Activated naive CD8-positive, alpha-beta T cell treated with anti-CD3 and anti-CD28 coated beads, Interleukin-2, amount 50 U/mL, for 24 hours (primary cell): ENCODE data around the gene DDX10.
A peak's percentile ranks its signal among the peaks of the same experiment; 100 is the strongest.

Experiments used
- ATAC-seq: fragments of 150-1000 bp; cut with Tn5 transposase; one replicate; pipeline ENCODE4 v1.10.0; 2021
- DNase-seq: peaks from one replicate; pipeline ENCODE4 v3.0.0; 2021
- H3K27ac Mint-ChIP-seq: one replicate; pipeline ENCODE4 v1.8.0; 2021; ENCODE audit warnings: mild to moderate bottlenecking, mixed read lengths
- H3K27me3 Mint-ChIP-seq: one replicate; pipeline ENCODE4 v1.8.0; 2021; ENCODE audit warnings: mixed read lengths
- H3K36me3 Mint-ChIP-seq: one replicate; pipeline ENCODE4 v1.8.0; 2021; ENCODE audit warnings: low read depth, mixed read lengths
- H3K4me1 Mint-ChIP-seq: one replicate; pipeline ENCODE4 v1.8.0; 2021; ENCODE audit warnings: mixed read lengths
- H3K4me3 Mint-ChIP-seq: one replicate; pipeline ENCODE4 v1.8.0; 2021; ENCODE audit warnings: mild to moderate bottlenecking, moderate library complexity, mixed read lengths
- H3K9me3 Mint-ChIP-seq: one replicate; pipeline ENCODE4 v1.8.0; 2021; ENCODE audit warnings: mixed read lengths

The DDX10 gene

DNA sequence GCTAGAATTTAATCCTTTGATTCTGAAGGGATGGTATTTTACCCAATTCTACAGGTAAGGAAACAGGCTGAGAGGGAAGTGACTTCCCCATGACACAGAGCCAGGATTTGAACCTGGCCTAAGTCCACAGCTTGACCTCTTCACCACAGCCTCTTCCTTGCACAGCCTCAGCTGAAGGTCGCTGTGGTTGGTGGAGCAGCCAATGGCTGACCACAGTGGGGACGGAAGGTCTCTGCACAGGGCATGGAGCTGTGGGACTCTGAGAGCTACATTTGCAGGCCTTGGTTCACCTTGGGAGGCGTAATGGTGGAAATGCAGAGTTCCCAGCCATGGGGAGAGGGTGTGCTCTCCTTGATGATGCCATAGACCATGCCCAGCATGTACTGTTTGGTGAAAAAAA lies 295.0 kb downstream of the DDX10 start:
- Mint-ChIP-seq H3K4me3 (no peak overlapping the region), H3K27ac (no peak overlapping the region), H3K27me3 (no peaks in the 10 kb centered on the region), H3K4me1 (no peaks in the 10 kb centered on the region), H3K9me3 (no peaks in the 10 kb centered on the region), H3K36me3 (no peaks in the 10 kb centered on the region)
- peak; percentile 40 for ATAC-seq
- DNase-seq = no peak

DNA sequence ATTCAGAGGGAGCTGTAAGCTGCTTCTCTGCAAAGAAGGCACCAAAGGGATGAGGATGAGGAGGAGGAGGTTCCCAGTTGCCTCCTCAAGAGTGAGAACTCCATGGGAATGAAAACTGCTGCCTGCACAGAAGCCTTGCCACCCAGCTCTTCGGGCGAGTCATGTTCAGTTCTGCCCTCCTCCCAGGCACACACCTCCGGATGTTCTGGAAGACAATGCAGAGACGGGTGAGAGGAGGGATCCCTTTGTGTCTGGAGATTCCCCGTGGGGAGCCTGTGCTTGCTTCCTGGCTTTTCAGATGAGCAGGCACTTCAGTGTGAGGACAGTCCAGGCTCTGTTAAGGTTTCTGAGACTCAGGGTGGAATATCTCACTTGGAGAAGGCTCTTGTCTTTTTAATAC lies 295.6 kb downstream of the DDX10 start:
- Mint-ChIP-seq H3K4me1 (no peaks in the 10 kb centered on the region), H3K27ac (no peak overlapping the region), H3K27me3 (no peaks in the 10 kb centered on the region), H3K4me3 (no peak overlapping the region), H3K36me3 (no peaks in the 10 kb centered on the region), H3K9me3 (no peaks in the 10 kb centered on the region)
- ATAC-seq = no peak
- no peak for DNase-seq

DNA sequence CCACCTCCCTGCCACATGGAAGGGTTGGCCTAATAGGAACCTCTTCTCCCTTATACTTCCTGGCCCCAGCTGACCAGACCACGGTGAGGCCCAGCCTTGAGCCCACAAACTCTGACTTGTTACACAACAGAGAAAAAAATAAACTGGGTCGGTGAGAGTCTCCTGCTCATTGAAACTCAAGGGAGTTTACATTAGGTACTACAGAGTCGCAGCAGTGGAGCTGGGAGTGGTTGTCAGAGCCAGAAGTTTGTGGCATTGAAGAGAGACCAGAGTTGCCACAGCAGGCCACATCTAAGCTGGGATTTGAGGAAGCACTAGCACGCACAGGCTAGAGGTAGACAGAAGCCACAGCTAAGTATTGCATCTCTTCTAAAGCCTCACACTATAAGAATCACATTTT lies 296.2 kb downstream of the DDX10 start:
- DNase-seq (no peak), ATAC-seq (peak; percentile 47)
- Mint-ChIP-seq H3K9me3 (no peaks in the 10 kb centered on the region), H3K27me3 (no peaks in the 10 kb centered on the region), H3K27ac (no peak overlapping the region), H3K4me1 (no peaks in the 10 kb centered on the region), H3K36me3 (no peaks in the 10 kb centered on the region), H3K4me3 (no peak overlapping the region)

DNA sequence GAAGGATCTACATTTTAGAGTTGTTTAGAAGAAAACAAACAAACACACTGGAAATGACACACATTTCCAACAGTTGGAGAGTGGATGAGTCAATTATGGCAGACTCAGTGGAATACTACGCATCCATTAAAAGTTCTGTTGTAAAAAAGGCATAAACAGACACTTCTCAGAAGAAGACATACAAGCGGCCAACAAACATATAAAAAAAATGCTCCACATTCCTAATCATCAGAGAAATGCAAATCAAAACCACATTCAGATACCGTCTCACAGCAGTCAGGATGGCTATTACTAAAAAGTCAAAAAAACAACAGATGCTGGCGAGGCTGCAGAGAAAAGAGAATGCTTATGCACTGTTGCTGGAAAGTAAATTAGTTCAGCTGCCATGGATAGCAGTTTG lies 298.2 kb downstream of the DDX10 start:
- no peak for DNase-seq
- Mint-ChIP-seq H3K27ac (no peak overlapping the region), H3K36me3 (no peaks in the 10 kb centered on the region), H3K4me3 (no peak overlapping the region), H3K4me1 (no peaks in the 10 kb centered on the region), H3K27me3 (no peaks in the 10 kb centered on the region), H3K9me3 (no peaks in the 10 kb centered on the region)
- no peak for ATAC-seq

DNA sequence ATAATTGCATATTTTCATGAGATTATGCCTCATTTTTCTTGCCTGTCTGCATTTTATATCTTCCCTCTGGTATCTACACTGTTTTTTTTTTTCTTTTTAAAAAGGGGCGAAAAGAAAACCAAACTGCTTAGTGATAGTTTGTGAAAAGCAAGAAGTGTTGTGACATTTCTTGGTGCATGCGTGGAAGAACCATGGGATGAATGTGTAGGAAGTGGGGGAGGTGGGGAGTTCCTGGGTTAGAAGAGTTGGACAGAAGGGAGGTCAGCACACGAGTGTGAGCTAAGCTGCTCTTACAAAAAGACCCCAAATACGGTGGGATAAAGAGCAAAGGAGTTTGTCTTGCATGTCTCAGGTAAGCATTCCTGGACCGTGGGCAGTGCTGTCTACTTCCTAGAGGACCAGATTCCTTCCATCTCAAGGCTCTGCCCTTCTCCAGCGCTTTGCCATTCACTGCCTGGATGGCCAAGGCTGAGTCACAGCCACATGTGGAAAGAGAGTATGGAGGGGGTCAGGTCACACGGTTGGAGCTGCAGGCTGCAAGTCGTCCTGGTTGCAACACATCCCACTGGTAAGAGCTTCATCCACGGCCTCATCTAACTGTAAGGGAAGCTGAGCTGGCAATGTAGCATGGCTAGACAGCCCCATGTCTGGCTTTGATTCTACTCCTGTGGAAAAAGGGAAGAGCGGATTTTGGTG lies 300.6 kb downstream of the DDX10 start:
- Mint-ChIP-seq H3K27ac (no peak overlapping the region), H3K27me3 (no peaks in the 10 kb centered on the region), H3K36me3 (no peaks in the 10 kb centered on the region), H3K9me3 (no peaks in the 10 kb centered on the region), H3K4me3 (no peak overlapping the region), H3K4me1 (no peaks in the 10 kb centered on the region)
- ATAC-seq (no peak), DNase-seq (no peak)

DNA sequence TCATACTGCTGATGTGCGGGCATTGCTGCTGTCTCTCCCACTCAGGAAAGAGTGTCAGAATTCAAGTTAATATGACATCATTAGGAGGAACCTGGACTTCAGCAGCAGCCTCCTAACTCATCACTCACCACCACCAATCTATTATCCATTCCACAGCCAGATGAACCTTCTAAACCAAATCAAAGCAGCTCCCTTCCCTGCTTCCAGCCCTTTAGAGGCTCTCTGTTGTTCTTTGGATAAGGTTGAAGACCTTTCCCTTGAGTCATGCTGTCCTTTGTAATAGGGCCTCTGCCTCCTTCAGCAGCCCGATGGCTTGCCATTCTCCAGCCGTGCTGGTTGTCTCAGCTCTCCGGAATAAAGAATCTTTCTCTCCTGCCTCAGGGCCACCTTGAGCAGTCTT lies 301.3 kb downstream of the DDX10 start:
- Mint-ChIP-seq H3K9me3 (no peaks in the 10 kb centered on the region), H3K27me3 (no peaks in the 10 kb centered on the region), H3K27ac (no peak overlapping the region), H3K4me3 (no peak overlapping the region), H3K36me3 (no peaks in the 10 kb centered on the region), H3K4me1 (no peaks in the 10 kb centered on the region)
- ATAC-seq (no peak), DNase-seq (no peak)

DNA sequence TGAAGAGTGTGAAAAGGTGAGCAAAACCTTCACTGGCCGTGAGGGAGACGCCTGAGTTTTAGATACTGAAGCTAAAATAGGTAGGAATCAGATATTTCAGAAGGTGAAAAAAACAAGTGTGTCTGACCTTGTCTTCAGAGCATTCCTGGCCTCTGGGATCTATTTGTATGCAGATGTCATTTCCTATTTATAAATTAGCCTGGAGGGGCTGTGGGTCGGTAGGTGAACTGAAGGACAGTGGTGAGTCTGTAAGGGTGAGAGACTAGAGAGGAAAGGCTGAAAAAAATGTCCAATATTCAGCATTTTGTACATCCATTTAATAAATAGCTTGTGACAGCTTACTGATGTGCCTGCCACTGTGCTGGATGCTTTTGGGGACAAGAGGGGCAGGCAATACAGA lies 302.1 kb downstream of the DDX10 start:
- Mint-ChIP-seq H3K4me3 (no peak overlapping the region), H3K36me3 (no peaks in the 10 kb centered on the region), H3K9me3 (no peaks in the 10 kb centered on the region), H3K27me3 (no peaks in the 10 kb centered on the region), H3K4me1 (no peaks in the 10 kb centered on the region), H3K27ac (no peak overlapping the region)
- no peak for ATAC-seq
- no peak for DNase-seq

DNA sequence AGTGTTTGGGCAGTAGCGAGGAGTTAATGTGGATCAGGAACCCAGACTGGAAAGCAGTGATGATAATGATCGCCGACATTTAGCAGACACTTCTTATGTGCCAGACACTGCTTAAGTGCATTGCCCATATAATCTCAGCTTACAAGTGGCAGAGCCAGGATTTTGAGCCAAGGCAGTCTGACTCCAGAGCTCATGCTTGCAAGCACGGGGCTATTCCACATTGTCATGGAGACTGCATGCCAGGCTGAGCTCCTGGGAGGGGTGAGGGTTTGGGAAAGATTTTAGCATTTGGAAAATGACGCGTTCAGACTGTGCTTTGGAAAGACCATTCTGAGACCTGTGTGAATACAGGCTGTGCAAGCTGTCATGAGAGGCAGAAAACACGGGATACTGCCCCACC lies 302.7 kb downstream of the DDX10 start:
- H3K9me3 Mint-ChIP-seq = no peaks in the 10 kb centered on the region
- DNase-seq (no peak), ATAC-seq (no peak)
- H3K4me3 Mint-ChIP-seq = no peak overlapping the region
- H3K27ac Mint-ChIP-seq = no peak overlapping the region
- H3K36me3 Mint-ChIP-seq = no peaks in the 10 kb centered on the region
- no peaks in the 10 kb centered on the region for H3K27me3 Mint-ChIP-seq
- no peaks in the 10 kb centered on the region for H3K4me1 Mint-ChIP-seq

DNA sequence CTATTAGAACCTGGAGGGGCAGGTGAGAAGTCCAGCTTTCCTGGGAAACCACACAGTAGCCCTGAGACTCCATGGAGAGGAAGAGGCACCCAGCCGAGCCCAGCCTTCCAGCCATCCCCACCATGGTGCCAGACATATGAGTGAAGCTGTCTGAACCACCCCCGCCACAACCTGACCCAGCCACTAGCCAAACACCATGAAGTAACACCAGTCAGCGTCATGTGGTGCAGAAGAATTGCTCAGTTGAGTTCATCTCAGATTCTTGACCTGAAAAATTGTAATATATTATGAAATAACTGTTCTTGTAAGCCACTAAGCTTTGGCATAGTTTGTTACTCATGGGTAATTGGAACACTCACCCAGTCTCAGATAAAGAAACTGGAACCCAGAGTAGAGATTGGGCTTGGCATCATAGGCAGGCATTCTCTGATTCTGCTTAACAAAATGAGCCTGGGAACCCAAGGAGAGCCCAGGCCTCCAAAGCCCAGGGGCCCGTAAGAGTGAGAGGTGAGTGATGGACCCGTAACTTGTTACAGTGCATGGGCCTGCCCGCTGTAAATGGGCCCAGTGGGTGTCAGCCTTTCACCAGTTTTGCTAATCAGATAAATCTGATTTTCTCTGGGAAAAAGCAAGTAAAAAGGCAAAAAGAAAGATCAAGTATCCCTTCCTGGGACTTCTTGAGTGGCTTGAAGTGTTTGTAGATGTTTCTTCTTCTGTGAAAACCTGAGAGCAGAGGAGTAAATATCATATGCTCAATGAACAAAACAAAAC lies 305.5 kb downstream of the DDX10 start:
- Mint-ChIP-seq H3K27me3 (no peaks in the 10 kb centered on the region), H3K4me1 (no peaks in the 10 kb centered on the region), H3K27ac (no peak overlapping the region), H3K9me3 (no peaks in the 10 kb centered on the region), H3K36me3 (no peaks in the 10 kb centered on the region), H3K4me3 (no peak overlapping the region)
- DNase-seq (no peak), ATAC-seq (no peak)

DNA sequence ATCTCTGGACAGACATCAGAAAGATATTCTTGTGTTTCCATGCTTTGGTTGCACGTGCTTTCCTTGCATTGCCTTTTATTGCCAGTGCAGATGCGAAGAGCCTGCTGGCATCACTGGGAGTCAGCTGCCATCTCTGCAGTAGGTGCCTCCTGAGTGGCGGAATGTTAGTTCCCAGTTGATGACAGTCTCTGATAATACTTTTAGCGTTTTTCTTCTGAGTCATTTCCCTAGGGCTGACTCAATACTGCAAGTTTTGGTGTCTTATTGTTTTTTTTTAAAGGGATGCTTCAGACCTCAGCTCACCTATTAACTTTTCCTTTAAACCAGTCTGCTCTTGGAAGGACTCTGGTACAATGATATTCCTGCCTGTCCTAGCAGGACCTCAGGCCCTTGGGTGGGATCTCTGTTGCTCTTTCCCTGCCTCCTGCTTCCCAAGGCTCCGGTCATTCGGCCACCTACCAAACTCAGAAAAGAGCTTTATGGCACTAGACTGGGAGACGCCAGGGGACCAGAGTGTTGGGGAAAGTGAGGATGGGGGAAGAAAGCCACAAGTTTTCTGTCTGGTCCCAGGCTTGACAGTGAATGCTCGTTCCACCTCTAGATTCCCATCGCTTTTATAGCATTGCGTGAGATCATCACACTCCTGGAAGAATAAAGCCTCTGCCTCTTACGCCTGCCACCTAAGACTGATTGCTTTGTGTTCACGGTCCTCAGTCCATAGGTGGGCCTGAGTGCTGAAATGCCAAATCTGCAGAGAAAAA lies 308.7 kb downstream of the DDX10 start:
- H3K4me3 Mint-ChIP-seq = no peak overlapping the region
- H3K27me3 Mint-ChIP-seq = no peaks in the 10 kb centered on the region
- no peak for ATAC-seq
- no peaks in the 10 kb centered on the region for H3K4me1 Mint-ChIP-seq
- H3K9me3 Mint-ChIP-seq = no peaks in the 10 kb centered on the region
- H3K36me3 Mint-ChIP-seq = no peaks in the 10 kb centered on the region
- DNase-seq = no peak
- H3K27ac Mint-ChIP-seq = no peak overlapping the region

DNA sequence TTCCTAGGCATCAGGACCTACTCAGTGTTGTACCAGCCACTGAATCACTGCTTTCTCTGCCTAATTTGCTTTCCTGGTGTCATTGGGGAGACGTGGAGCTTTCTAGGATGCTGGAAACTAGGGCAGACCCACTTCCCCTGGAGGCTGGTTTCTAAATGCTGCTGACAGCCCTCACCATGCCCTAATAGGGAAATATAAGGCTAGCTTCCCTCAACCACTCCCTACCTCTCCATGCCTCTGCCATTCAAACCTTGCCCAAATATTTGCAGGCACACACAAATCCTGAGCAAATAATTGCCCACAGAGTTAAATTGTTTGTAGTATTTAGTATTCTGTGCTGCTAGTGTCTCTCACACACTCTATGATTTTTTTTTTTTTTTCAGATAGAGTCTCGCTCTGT lies 310.2 kb downstream of the DDX10 start:
- DNase-seq (no peak), ATAC-seq (no peak)
- no peaks in the 10 kb centered on the region for H3K36me3 Mint-ChIP-seq
- no peaks in the 10 kb centered on the region for H3K4me1 Mint-ChIP-seq
- H3K27ac Mint-ChIP-seq = no peak overlapping the region
- H3K27me3 Mint-ChIP-seq = no peaks in the 10 kb centered on the region
- H3K9me3 Mint-ChIP-seq = no peaks in the 10 kb centered on the region
- no peak overlapping the region for H3K4me3 Mint-ChIP-seq

DNA sequence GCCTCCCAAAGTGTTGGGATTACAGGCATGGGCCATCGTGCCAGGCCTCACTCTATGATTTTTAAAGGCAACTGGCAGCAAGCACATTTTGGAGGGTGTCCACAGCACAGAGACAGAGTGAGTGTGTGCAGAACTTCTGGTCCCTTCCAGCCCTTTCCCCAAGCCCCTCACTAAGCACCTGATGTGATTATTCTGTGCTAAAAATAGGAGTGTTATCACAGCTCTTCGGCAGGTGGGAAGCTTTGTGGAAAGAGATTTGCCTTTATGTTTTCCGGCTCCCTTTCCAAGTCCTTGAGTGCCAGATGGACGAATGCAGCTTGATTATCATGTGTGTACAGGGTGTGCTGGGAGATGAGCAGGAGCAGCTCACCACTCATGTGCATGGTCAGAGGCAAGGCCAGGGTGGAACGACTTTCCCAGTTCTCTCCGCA lies 310.8 kb downstream of the DDX10 start:
- H3K9me3 Mint-ChIP-seq = no peaks in the 10 kb centered on the region
- H3K36me3 Mint-ChIP-seq = no peaks in the 10 kb centered on the region
- H3K4me3 Mint-ChIP-seq = no peak overlapping the region
- DNase-seq (no peak), ATAC-seq (no peak)
- H3K27ac Mint-ChIP-seq = no peak overlapping the region
- no peaks in the 10 kb centered on the region for H3K27me3 Mint-ChIP-seq
- H3K4me1 Mint-ChIP-seq = no peaks in the 10 kb centered on the region

DNA sequence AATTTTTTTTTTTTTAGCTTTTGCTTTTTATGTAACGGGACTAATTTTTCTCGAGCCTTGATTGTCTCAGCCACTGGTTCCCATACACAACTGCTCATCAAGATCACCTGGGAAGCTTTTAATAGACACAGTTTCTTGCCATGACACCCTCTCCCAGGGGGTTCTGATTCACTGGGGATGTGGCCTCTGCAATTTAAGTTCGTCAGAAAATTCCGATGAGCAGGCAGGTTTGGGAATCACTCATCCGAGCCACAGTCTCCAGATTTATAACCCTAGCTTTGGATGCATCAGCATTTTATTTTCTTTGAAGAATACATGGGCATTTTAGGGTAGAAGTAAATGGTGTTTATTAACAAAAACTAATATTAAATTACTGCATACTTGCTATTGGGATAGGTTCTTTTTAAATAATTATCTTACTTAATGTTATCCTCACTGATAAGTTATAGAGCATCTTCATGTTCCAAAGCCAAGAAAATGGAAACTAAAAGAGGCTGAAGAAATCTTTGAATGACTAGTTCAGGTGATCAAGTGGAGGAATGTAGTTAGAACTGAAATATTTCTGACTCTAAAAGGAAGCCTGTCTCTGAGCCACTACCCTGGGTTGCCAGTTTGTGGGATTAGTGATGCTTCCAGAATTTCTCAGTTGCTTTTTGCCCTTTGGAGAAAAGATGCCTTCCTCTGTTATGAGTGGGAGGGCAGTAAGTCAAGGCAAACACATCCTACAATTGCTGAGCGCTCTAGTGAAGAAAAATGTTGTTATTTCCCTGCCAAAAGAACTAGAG lies 319.0 kb downstream of the DDX10 start:
- H3K4me1 Mint-ChIP-seq = no peaks in the 10 kb centered on the region
- no peaks in the 10 kb centered on the region for H3K27me3 Mint-ChIP-seq
- DNase-seq = no peak
- no peak overlapping the region for H3K4me3 Mint-ChIP-seq
- H3K27ac Mint-ChIP-seq = no peak overlapping the region
- no peak for ATAC-seq
- H3K36me3 Mint-ChIP-seq = no peaks in the 10 kb centered on the region
- peaks cover 4% of the 10 kb centered on the region for H3K9me3 Mint-ChIP-seq

DNA sequence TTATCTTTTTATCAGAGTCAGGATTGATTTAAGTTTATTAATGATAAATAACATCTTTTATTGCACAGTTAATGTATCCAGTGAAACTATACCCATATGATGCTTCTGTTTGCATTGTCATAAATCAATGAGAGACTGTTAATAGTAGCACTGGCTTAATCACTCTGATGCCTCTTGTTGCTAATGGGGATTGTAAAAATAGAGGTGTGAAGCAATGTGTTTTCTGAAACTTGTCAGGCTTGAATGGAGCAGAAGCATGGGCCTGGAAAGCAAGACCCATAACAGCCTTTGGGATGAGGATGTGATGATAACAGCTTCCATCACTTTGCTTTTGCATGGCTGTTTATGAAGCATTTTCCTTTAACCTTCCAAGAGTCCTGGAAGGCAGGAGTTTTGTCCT lies 319.7 kb downstream of the DDX10 start:
- Mint-ChIP-seq H3K4me1 (no peaks in the 10 kb centered on the region), H3K27me3 (no peaks in the 10 kb centered on the region), H3K27ac (no peak overlapping the region), H3K9me3 (peaks cover 4% of the 10 kb centered on the region), H3K4me3 (no peak overlapping the region), H3K36me3 (no peaks in the 10 kb centered on the region)
- ATAC-seq (no peak), DNase-seq (no peak)
